AML-193 (cell line): ENCODE measurements around the gene F10.

Source experiments
- DNase-seq, 2 experiments: peaks; one replicate each; lab custom pipeline; 2025; lab: John Stamatoyannopoulos, UW

The F10 gene

DNA sequence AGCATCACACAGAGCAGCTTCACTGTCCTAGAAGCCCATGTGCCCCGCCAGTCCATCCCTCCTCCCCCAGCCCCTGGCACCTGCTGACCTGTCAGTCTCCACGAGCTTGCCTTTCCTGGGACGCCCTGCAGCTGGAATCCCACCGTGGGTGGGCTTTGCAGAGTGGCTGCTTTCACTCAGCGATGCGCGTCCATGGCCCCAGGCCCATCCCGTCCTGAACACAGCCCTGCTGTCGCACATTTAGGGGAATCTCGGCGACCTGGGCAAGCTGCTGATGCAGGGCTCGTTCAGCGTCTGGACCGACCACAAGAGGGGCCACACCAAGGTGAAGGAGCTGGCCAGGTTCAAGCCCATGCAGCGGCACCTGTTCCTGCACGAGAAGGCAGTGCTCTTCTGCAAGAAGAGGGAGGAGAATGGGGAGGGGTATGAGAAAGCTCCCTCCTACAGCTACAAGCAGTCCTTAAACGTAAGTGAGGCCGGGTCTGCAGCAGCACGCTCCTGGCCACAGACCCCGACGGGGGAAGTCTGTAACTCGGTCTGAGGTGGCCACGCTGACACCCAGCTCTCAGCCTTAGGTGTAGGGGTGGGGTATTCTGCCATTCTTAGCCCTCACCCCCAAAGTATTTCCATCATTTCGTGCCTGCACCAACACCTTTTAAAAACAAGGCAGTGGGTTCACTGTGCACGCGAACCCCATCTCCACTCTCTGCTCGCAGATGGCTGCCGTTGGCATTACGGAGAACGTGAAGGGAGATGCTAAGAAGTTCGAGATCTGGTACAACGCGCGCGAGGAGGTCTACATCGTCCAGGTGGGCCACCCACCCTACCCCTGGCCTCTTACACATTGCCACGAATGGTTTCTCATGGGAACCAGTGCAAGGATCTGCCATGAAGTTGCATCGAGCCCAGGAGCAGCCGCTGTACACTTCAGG lies 35.3 kb upstream of the F10 start:
- no peak for DNase-seq

DNA sequence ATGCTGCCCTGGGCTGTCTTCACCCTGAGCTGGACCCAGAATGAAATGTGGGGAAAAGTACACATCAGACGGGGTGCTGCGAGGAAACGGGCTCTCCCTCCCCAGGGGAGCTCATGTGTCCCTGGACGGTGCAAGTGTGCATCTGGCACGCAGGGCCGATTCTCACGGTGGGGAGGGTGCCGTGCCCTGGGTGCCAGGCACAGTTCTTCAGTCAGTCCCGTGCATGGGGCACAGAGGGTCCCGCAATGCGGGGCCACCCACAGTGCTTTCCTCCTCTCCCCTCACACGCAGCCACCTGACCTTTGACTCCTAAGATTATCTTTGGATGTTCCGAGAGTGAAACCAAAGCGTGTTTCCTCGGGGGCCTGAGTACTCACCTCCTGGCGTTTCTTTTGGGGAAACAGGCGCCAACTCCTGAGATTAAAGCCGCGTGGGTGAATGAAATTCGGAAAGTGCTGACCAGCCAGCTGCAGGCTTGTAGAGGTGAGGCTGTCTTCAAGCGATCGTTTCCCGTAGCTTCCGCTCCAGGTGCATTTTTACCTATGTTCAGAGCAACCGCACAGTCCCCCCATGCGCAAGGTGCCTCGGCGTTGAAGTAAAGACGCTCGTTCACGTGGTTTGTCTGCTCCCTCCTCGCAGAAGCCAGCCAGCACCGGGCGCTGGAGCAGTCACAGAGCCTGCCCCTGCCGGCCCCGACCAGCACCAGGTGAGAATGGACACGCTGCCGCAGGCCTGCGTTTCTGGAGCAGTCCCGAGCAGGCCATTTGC lies 34.5 kb upstream of the F10 start:
- DNase-seq, result no peak

DNA sequence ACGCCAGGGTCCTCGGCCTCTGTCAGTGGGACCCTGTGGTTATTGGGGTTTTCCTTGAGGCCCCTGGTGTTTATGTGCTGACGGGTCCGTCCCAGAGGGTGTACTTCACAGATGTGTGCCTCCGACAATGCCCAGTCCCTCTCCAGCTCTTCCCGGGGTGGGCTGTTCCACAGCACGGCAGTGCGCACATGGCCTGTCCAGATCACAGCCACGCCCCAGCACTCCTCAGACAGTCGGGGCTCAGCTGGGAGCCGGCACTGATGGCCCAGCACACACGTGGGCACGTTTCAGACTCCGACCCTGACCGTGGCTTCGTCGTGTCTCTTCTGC lies 33.9 kb upstream of the F10 start:
- DNase-seq, result no peak

DNA sequence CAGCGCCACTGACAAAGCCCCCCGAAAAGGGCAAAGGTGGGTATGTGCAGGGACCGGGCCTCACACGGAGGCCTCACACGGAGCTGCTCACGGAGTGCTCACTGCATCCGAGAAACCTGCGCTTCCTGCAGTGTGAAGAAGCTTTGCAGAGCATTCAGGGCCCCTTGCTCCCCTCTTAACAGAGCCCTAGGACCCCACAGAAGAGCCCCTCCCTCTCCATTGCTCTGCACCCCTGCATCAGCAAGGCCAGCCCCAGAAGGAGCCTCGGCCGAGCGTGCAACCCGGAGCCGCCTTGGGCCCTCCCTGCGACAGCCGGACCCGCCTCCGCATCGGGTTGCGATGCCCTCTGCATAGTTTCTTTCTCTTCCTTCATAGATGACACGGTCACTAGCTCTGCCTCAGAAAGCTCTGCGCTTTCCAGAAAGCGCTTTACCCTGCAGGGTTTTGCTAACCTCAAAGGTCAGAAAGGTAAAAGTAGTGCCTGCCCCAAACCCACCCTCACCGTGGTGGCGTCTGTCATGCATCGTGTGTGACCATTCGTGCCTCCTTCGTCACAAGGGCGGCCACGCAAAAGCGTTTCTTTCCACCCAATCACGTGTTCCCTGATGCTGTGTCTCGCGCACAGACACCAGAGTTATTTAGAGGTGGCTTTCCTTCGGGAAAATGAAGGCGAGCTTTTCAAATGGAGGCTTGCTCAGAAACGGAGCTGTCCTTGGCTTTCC lies 32.7 kb upstream of the F10 start:
- DNase-seq, result no peak

DNA sequence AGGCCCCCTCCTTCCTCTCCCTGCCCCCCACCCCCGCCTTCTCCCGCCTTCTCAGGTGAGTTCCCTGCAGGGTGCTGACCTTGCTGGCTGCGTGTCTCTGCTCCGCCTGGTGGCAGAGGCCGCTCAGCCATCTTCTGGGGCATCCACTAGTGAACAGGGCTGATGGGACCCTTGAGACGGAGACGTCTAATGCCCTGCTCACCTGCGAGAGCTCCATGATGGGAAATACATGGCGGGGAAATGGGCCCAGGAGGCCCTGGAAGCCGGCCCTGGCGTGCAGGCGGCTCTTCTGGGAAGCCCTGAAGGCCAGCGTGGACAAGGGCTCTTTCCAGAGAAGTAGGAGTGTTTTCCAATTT lies 32.2 kb upstream of the F10 start:
- DNase-seq, result no peak

DNA sequence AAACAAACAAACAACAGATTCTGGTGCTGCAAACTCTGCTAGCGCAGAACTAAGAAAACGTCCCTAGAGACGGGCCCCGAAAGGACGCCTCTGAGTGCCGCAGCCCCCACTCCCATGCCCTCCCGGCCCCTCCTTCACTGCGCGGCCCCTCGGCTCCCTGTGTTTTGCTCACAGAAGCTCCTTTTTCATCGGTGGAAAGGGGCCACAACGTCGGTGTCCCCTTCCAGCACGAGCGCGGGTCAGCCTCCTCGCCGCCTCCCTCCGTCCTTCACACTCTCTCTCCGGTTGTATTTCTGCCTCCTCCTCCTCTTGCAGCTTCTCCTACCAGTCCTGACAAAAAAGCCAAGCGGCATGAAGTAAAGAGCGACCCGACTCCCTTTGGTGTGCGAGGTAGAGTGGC lies 31.8 kb upstream of the F10 start:
- DNase-seq, result no peak

DNA sequence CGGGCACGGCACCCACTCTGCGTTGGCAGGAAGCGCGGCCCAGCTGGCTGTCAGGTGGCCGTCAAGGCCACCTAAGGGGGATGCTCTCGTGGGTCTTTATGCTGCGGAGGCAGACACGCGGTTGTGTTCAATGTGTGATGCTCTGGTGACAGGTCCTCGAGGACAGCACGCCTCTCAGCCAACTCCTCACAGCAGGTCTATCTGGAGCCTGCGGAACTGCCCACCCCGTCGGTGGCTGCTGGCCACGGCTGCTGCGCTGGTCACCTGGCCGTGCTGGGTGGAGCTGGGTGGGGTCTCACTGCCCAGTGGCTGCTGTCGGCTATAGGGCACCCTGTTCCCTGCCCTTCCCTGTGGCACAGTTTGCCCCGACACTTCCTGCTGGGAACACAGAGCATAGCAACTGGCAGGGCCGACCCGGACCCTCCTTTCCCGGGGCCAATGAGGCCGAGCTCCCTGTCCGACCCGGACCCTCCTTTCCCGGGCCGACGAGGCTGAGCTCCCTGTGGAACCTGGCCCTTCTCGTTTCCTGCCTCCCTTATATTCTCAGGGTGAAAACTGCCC lies 31.3 kb upstream of the F10 start:
- no peak for DNase-seq

DNA sequence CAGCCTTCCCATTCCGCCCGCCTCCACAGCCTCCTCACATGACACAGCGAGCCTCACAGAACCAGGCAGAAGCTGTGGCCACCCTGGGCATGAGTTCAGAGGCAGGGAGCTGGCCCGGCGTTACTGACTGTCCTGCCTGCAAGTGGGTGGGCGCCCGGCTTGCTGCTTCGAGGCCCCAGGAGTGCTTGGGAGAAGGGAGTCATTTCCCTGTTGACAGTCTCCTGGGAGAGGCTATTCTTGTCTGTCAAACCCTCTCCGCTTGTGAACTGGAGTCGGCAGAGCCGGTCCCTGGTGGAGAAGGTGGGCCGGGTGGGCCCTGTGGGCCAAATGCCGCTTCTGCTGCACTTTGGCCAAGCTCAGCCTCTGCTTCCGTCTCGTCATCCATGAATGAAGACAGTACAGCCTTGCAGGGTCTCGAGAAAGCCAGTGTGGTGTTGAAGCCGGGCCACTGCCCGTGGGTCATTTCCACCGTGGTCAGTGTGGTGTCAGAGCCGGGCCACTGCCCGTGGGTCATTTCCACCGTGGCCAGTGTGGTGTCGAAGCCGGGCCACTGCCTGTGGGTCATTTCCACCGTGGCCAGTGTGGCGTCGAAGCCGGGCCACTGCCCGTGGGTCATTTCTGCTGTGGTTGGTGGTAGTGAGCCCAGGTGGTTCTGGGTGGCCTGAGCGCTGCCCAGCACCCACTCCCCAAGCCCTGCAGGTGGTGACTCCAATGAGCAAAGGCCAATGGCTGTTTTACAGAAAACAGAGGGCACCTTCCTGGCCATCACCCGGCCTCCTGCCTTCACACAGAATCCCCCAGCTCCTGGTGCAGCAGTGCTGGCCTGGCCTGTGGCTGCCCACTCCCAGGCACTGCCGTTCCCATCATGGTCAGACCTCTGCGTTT lies 30.5 kb upstream of the F10 start:
- DNase-seq, result no peak

DNA sequence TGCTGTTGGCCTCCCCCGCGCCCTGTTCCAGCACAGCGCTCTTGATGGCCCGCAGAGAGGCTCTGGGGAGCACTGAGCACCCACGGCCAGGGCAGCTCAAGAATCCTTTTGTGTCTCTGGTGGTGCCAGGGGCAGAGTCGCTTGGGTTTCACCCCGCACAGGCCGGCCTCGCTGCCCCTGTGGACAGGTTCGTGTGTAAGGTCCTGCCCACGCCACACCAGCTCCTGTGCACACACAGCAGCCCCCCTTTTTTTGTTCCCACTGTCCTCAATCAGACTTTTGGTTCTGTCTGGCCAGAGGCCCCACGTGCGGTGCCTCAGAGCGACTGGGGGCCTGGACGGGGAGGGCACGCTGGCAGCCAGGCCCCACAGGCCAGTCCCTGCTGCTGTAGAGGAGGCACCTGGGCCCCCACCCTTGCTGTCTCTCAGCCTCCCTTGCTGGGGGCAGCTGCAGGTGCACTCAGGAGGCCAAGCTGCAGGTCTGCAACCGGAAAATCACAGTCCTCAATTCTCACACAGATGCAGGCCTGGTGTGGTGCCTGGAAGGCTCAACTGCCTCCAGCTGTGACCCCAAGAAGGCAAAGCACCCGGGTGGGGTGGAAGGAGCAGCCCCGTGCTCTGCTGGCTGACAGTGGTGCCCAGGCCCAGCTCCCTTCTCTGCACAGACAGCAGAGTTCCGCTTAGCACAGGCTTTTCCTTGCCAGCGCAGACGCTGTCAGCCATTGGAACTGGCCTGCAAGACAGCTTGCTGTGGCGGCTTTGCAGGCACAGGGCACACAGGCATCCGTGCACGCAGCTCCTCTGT lies 29.6 kb upstream of the F10 start:
- no peak for DNase-seq

DNA sequence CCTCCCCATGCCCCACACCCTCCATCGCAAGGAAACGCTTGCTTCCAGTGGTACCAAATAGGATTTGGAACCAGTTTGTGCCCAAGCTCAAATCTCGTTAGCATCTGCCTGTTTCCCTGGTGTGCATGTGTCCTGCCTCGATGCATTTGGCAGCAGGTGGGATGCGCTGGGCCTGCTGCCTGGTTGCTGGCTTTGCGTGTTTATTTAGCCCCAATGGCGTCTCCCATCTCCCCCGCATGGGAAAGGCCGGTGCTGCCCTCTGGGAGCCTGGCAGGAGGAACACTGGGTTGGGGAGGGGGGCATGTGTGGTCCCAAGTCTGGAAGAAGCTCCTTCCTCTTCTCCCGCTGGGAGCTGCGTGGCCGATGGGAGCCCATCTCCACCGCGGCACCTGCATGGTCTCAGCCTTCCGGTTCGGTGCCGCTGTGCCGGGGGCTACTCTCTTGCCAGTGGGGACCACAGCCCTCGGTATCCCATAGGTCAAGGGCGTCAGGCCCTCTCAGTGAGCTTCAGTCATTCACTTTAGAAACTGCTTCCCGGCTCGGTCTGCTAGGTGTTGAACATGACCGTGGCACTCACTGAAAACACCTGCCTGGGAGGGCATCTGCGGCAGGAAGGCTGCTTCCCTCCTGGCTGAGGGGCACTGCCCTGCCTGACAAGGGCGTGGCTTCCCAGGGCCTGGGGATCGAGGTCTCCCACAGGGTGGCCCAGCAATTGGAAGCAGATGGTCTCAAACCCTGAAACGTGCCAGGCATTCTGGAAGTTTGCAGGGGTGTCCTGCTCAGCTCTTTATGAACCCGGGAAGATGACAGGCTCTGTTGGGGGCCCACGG lies 28.8 kb upstream of the F10 start:
- no peak for DNase-seq

DNA sequence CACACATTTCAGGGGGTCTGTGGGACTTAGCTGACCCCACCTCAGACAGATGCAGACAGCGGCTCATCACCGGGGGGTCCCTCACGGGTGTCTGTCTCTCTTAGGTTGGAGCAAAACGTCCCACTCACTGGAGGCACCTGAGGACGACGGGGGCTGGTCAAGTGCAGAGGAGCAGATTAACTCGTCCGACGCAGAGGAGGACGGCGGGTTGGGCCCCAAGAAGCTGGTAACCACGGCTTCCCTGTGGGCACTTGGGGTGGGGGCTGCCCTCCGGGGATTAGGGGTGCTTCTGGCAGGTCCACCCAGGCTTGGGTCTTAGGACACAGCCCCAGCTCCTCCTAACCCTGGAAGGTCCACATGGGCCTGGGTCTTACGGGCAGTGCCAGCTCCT lies 28.2 kb upstream of the F10 start:
- DNase-seq, result no peak

DNA sequence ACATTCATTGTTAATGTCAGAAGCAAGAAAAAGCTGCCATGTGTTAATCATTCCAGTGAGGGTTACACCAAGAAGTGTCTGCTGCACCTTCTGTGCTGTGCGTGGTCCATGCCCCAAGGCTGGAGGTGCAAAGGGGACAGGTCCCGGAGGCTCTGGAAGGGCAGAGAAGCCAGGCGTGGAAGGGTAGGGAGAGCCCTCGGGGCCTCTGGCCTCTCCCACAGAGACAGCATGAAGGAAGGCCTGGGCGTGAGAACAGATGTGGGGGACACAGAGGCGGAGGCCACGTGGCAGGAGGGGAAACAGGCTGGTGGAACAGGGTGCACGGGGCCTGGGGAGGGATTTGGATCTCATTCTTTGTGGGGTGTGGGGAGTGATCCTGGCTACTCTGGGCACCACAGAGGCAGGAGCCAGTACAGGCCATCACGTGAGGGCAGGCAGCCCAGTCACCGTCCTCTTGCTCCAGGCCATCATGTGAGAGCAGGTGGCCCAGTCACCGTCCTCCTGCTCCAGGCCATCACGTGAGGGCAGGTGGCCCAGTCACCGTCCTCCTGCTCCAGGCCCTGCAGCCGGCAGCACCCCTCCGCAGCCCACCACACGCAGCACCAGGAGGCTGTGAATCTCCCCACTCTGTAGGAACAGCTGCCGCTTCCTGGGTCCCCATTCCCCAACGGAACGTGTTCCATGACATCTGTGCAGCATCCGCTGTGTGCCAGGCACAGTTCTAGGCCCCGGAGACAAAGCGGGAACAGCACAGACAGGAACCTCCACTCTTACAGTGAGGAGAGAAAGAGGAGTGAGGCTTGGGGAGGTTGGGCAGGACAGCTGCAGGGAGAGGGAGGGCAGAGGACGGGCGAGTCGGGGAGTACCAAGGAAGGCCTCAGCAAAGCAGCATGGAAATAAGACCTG lies 27.2 kb upstream of the F10 start:
- DNase-seq, result no peak

DNA sequence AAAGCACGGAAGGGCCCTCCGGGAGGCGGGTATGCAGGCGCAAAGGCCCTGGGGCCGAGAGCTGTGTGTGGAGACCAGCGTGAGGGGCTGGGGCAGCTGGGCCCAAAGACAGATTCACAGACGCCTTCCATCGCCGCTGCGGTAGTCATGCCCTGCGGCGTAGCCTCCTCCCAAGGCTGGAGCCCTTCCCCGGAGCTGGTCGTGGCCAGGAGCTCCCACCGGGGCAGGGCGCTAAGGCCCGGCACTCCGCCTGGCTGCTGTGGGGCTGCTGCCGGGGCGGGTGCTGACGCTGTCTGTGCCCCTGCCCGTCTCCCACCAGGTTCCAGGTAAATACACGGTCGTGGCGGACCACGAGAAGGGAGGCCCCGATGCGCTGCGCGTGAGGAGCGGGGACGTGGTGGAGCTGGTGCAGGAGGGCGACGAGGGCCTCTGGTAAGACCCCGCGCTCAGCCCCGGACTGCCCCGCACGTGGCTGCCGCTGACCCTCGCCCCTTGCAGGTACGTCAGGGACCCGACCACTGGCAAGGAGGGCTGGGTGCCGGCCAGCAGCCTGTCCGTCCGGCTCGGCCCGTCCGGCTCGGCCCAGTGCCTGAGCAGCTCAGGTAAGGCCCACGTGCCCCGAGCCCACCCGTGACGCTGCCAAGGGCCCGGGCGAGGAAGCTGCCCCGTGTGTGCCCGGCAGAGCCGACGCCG lies 26.4 kb upstream of the F10 start:
- no peak for DNase-seq

DNA sequence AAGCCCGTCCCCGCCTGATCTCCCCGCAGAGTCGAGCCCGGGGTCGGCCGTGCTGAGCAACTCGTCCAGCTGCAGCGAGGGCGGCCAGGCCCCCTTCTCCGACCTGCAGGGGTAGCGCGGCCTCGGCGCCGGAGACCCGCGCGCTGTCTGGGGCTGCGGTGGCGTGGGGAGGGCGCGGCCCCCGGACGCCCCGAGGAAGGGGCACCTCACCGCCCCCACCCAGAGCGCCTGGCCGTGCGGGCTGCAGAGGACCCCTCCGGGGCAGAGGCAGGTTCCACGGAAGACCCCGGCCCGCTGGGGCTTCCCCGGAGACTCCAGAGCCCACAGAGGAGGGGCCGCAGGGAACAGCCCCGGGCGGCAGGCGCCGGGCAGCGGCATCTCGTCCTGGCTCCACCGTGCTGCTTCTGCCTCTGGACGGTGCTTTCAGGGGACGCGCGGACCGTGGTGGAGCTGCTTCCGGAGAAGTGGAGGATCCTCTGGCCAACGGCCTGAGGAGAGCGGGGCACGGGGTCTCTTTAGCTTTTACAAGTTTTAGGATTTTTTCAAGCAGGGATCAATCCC lies 25.8 kb upstream of the F10 start:
- DNase-seq, result no peak

DNA sequence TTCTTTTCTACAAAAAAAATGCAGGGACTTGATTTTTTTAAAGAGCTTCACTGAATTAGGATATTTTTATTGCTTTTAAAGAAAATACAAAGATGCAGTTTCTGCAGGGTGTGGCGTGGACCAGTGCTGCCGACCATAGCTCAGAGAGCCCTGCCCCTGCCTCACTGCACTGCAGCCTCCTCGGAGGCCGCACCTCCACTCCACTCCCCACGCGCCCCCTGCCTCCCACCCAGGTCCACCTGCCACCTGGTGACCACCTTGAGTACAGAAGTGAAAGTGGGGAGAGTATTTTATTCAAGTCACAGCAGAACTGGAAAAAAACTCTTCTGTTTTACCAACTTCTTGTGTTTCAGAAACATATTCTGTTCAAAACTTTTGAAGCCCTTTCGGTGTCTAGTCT lies 24.9 kb upstream of the F10 start:
- DNase-seq, result no peak

DNA sequence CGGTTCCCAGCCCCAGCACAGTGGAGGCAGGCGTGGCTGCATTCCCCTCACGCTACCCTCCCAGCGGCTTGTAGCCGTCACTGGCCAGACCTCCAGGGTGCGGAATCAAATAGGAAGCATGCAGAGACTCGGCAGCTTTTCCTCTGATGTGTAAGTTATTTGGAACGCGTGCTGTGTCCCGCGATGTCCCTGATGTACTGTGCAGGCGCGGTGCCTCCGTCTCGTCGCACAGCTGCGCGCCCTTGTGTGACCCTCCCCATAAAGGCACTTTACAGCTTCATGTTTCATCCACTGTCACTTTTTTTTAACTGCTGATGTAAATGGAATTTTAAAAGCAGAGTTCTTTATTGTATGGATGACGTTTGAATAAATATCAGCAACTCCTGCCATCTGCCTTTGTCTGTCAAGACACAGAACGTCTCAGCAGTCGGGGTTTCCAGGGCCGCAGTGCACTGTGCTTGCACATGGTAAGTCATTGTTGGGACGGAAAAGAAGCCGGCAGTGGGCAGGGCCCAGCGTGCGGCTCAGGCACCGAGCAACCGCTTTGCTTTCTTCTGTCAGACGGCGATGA lies 24.4 kb upstream of the F10 start:
- DNase-seq, result no peak

DNA sequence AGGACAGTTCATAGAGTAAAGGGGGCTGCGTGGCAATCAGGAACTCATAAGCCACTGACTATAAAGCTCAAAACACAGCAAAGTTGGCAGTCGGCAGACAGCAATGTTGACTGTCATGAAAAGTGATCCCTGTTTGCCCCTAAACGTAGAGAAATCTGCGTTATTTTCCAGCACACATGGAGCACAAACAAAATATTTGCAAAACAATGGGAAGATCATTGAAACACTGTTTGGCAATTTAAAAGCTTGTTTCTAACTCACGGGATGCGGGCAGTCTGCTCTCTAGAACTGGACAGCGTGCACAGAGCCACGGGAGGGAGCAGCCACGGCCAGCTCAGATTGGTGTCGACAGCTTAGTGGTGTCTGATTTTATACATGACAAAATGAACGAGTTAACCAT lies 23.5 kb upstream of the F10 start:
- no peak for DNase-seq
